ACHN (cell line): ENCODE results near the gene VIPR1.

Source experiments
- DNase-seq: peaks from one replicate; pipeline ENCODE4 v3.0.0-alpha.2; 2015
- in situ Hi-C: cut with HindIII; loops from 2 replicates; pipeline ENCODE4 v1.10.0; 2017; ENCODE audit warnings: low sequenced_read_pairs, low pct_ligation_motif_present, low pct_unique_long_range_greater_than_20kb

The VIPR1 gene

GRCh38 chr3:42507252-42507651, 4.8 kb downstream of the VIPR1 start:
- DNase-seq, result no peak
- in situ Hi-C loops, result no loop called here

- no peak for DNase-seq
Measured at GRCh38 chr3:42507761-42508335, 5.4 kb downstream of the VIPR1 start.

GRCh38 chr3:42508562-42508961, 6.1 kb downstream of the VIPR1 start:
- in situ Hi-C loops, result no loop called here
- DNase-seq, result no peak

More at GRCh38 chr3:42507761-42508335, 5.4 kb downstream of the VIPR1 start:
- in situ Hi-C loops, result no loop called here

GRCh38 chr3:42509111-42509510, 6.7 kb downstream of the VIPR1 start:
- no peak for DNase-seq
- in situ Hi-C loops, result no loop called here

DNA sequence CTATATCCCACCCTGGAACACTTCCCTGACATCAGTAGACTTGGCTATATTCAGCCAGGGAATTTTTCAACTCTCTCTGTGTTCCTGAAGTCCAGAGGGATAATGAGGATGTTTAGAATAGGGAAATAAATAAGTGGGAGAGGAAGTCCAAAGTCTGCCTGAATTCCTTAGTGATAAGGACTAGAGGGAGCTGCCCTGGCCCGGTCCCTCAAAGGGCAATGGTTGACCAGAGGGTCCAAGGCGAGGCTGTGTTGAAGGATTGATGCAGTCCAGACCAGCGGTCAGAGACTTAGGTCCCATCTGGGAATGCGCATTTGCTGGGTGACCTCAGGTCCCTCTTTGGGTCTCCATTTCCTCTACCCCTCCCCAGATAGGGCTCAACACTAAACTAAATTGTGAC, 7.9 kb downstream of the VIPR1 start:
- DNase-seq, result no peak
- in situ Hi-C loops, result no loop called here

DNA sequence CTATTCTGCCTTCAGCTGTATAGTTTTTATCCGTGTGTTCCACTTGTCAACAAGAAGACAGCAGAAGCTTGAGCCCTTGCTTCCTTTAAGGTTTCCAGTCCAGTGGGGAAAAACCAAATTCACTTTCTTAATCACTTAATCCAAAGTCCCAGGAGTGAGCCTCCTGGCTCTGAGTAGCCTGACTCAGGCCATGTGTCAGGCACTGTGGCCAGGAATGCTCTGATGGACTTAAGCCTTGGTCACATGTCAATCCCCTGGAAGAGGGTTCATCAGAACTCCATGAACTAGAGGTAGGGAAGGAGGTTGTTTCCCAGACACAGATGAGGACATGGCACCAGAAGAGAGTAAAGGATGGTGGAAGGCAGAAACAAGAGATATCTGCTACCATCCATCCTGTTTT, 8.8 kb downstream of the VIPR1 start:
- no peak for DNase-seq
- in situ Hi-C loops, result no loop called here

DNA sequence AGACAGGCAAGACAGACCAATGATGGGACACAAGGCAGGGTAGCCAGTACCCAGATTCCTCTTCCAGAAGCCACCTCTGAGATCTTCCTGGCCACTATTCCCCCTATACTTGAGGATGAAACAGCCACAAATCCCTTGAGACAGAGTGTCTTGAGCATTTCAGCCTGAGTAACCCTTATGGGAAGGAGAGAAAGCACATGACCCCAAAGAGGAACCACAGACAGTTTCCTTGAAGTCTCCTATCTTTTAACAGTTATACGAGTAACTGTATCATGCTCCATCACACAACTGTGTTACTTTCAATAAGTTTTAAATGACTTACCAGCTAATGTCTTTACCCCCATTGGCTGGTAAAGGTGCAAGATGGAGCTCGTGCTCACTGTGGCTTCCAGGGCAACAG, 9.3 kb downstream of the VIPR1 start:
- no peak for DNase-seq
- in situ Hi-C loops, result no loop called here

DNA sequence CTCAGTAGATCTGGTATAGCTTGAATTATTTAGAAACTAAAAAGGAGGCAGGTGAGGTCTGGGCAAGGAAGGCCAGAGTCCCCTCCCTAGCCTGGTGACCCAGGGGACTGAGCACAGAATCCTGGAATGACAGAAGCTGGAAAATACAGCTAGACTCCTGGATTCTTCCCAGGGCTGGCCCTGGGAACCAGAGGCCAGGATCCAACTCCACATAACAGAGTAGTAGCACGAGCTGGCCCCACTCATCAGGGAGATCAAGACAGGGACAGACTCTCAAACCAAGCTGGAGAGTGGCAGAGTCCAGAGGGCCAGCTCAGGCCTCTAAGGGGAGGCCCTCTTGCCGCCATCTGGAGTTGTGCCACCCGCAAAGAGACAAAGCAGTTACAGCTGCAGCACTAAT, 10.7 kb downstream of the VIPR1 start:
- in situ Hi-C loops, result no loop called here
- DNase-seq, result no peak

DNA sequence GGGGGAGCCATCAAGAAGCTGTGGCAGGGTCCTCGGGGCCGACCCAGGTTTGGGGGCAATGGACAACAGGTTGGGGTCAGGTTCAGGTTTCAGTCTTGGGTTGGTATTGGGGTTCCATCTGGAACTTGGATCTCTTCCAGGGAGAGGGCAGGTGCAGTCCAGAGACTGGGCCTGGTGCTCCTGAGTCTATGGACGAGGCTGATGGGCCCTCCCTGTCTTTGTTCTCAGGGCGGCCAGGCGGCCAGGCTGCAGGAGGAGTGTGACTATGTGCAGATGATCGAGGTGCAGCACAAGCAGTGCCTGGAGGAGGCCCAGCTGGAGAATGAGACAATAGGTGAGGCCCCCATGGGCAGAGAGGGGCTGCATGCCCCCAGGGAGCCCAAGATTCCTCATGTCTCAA, 11.1 kb downstream of the VIPR1 start:
- in situ Hi-C loops, result no loop called here

DNA sequence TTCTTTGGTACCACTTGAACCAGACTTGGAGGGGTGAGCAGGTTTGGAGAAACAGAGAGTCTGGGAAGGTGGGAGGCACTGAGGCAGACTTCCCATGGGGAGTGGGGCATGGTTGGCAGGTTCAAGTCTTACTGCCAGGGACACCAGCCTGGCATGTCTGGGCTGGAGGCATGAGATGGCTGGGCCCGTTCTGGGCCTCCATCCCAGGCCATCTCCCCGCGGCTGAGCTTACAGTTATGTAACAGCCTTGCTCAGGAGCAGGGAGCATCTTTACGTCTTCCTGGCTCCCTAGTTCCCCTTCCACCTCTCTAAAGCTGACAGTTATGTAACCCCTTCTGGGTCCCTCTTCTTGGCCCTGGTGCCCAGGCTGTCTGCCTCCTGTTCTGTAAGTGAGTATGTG, 12.4 kb downstream of the VIPR1 start:
- in situ Hi-C loops, result no loop called here
- DNase-seq, result no peak

More for the DNA sequence above, 11.1 kb downstream of the VIPR1 start:
- no peak for DNase-seq

DNA sequence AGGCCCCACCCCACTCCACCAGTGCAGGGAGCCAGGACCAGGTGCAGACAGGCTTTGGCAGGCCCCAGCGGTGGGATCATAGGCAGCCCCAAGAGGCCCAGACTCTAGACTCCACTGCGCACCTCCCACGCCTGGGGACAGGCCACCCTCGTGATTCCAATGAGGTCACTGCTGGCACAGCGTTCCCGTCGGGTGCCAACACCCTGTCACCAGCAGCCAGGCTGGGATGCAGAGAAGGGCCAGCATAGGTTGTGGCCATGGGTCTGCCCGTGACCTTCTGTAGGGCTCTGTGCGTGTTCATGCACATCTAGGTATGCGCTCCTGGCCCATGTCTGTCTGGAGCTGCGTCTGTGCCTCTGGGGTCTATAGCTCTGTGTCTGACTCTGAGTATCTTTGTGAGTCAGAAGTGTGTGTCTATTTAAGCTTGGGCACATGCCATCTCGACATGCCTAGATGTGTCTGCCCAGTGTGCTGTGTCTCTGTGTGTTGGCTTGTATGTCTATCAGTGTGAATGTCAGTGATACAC, 13.0 kb downstream of the VIPR1 start:
- DNase-seq, result no peak
- in situ Hi-C loops, result no loop called here

DNA sequence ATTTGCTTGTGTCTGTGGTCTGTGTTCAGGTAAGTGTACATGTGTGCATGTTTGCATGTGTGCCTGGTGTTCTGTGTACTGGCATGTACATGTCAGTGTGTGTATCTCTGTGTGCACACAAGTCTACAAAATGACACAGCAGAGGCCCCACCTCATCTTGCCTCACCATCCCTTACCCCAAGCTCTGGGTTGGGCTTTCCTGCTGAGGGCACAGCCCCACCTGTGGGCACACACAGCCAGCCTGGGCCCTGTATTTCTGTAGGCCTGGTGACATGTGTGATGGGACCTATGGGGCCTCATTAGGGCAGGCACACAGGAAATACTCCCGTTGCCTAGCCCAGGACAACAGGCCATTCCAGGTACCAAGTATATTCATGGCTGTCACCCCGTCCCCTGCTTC, 13.5 kb downstream of the VIPR1 start:
- DNase-seq, result no peak
- in situ Hi-C loops, result no loop called here

DNA sequence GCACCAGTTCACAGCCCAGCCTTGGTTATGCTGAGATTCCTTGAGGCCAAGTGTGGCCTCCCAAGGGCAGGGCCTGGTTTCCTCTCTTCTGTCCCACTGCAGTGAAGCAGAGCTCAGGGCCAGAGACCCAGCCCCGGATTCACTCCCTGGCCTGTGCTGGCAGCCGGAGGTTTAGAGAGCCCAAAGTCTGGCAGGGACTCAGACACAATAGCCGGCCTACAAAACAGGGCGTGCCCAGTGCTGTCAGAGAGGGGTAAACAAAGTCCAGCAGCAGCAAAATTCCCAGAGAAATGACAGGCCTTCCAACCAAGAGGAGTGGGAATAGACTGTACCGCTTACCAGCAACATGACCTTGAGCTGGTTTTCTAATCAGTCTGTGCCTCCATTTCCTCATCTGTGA, 14.0 kb downstream of the VIPR1 start:
- no peak for DNase-seq
- in situ Hi-C loops, result no loop called here

DNA sequence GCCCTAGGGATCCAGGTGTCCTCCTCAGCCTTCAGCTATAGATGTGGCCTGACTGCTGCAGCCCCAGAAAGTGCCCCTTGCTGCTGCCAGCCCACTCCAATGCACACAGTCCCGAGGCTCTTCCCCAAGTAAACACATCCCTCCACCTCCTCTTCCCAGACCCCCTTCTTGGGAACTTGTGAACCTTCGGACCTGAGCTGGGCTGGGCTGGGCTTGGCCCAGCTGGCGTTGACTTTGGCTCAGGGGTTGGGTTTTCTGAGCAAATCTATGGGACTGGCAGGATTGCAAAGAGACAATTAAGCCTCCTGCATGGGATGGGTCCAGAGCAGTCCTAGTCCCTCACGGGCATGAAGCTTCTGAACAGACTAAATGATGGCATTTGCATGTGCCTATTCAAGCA, 14.7 kb downstream of the VIPR1 start:
- in situ Hi-C loops, result no loop called here
- no peak for DNase-seq

- DNase-seq, result peak; percentile 10
- in situ Hi-C loops, result no loop called here
Measured at GRCh38 chr3:42518800-42519567, 16.5 kb downstream of the VIPR1 start.

GRCh38 chr3:42519568-42519962, 17.1 kb downstream of the VIPR1 start:
- no peak for DNase-seq
- in situ Hi-C loops, result no loop called here

DNA sequence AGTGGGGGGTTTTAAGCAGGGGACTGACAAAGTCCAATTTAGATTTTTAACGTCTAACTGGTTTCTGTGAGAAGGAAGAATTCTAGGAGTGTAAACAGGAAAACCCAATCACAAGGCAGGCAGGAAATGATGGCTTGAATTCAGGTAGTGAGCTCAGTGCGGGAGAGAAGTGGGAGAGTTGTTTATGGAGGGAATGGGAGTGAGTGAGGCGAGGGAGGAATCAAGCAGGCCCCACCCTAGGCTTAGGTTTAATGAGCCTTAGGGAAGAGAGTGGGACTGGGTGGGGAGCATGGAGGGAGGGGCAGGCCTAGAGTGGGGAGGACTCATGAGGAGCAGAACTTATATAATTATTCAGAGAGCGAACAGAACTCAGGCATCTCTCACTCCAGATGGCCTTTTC, 17.9 kb downstream of the VIPR1 start:
- DNase-seq, result no peak
- in situ Hi-C loops, result no loop called here

- in situ Hi-C loops, result no loop called here
- DNase-seq, result no peak
Measured at GRCh38 chr3:42520906-42521305, 18.5 kb downstream of the VIPR1 start.

GRCh38 chr3:42524751-42525150, 22.3 kb downstream of the VIPR1 start:
- no peak for DNase-seq
- in situ Hi-C loops, result no loop called here

DNA sequence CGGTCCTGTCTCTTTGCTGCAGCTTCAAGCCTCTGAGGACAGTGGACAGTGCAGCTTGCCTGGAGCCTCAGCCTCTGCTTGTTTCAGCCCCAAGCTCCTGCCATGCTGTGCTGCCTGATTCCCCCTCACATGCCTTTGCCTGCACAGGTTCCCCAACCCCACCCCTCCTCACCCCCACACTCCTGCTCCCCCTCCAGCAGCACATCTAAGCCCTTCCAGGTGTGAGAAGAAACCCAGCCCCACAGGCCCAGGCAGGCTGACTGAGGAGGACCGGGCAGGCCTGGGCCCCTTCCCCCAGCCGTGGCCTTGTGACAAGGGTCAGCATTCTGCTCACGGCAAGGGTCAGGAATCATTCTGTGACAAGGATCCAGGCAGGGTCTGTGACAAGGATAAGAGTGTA, 22.8 kb downstream of the VIPR1 start:
- in situ Hi-C loops, result no loop called here
- no peak for DNase-seq
